ENCODE measurements around the gene LIPC. TPM values are rescaled to one million over a fixed set of nuclear protein-coding genes. Genes with fewer than 3 reads are reported as not detected.

LIPC gene
- total and polyA plus RNA-seq, 2 donors = 2.0 to 2.4 TPM

- no peaks in the 10 kb centered on the region for H3K36me3 ChIP-seq (ENCODE audit: control insufficient read depth in 2 of 2, insufficient read depth in 2 of 2, low read length in 1 of 2)
- WGBS = 93% methylated on average over 15 of the region's 15 CpGs
- H3K27ac ChIP-seq (ENCODE audit: low read depth in 1 of 2, low read length in 1 of 2) = no peak overlapping the region
- peaks cover 25 to 52% of the 10 kb centered on the region in 2 donors for H3K4me1 ChIP-seq (ENCODE audit: control insufficient read depth in 2 of 2, insufficient read depth in 2 of 2, low read length in 2 of 2)
- no peak for DNase-seq (ENCODE audit: low read depth in 6 of 9, low spot score in 9 of 9)
- H3K27me3 ChIP-seq (ENCODE audit: control insufficient read depth in 2 of 2, insufficient read depth in 1 of 2, low read length in 1 of 2) = no peaks in the 10 kb centered on the region
- H3K4me3 ChIP-seq (ENCODE audit: low read length in 2 of 2) = no peak overlapping the region
- H3K9me3 ChIP-seq (ENCODE audit: control insufficient read depth in 2 of 2, insufficient read depth in 1 of 2, low read length in 1 of 2) = peaks cover 0 to 4% of the 10 kb centered on the region in 2 donors
Measured at GRCh38 chr15:58555162-58556027, 123.6 kb downstream of the LIPC start.

GRCh38 chr15:58556028-58556361, 124.2 kb downstream of the LIPC start:
- peaks cover 24 to 47% of the 10 kb centered on the region in 2 donors for H3K4me1 ChIP-seq (ENCODE audit: control insufficient read depth in 2 of 2, insufficient read depth in 2 of 2, low read length in 2 of 2)
- peaks cover 0 to 4% of the 10 kb centered on the region in 2 donors for H3K9me3 ChIP-seq (ENCODE audit: control insufficient read depth in 2 of 2, insufficient read depth in 1 of 2, low read length in 1 of 2)
- H3K4me3 ChIP-seq (ENCODE audit: low read length in 2 of 2) = no peak overlapping the region
- H3K27me3 ChIP-seq (ENCODE audit: control insufficient read depth in 2 of 2, insufficient read depth in 1 of 2, low read length in 1 of 2) = no peaks in the 10 kb centered on the region
- no peak for DNase-seq (ENCODE audit: low read depth in 6 of 9, low spot score in 9 of 9)
- no peaks in the 10 kb centered on the region for H3K36me3 ChIP-seq (ENCODE audit: control insufficient read depth in 2 of 2, insufficient read depth in 2 of 2, low read length in 1 of 2)
- no peak overlapping the region for H3K27ac ChIP-seq (ENCODE audit: low read depth in 1 of 2, low read length in 1 of 2)
- 91% methylated on average over 2 of the region's 2 CpGs for WGBS

- H3K36me3 ChIP-seq (ENCODE audit: control insufficient read depth in 2 of 2, insufficient read depth in 2 of 2, low read length in 1 of 2) = no peaks in the 10 kb centered on the region
- H3K27me3 ChIP-seq (ENCODE audit: control insufficient read depth in 2 of 2, insufficient read depth in 1 of 2, low read length in 1 of 2) = no peaks in the 10 kb centered on the region
- peaks cover 18 to 42% of the 10 kb centered on the region in 2 donors for H3K4me1 ChIP-seq (ENCODE audit: control insufficient read depth in 2 of 2, insufficient read depth in 2 of 2, low read length in 2 of 2)
- 97% methylated on average over 3 of the region's 3 CpGs for WGBS
- peaks cover 0 to 4% of the 10 kb centered on the region in 2 donors for H3K9me3 ChIP-seq (ENCODE audit: control insufficient read depth in 2 of 2, insufficient read depth in 1 of 2, low read length in 1 of 2)
- DNase-seq (ENCODE audit: low read depth in 6 of 9, low spot score in 9 of 9) = no peak
- H3K4me3 ChIP-seq (ENCODE audit: low read length in 2 of 2) = no peak overlapping the region
- no peak overlapping the region for H3K27ac ChIP-seq (ENCODE audit: low read depth in 1 of 2, low read length in 1 of 2)
Measured at GRCh38 chr15:58556541-58556940, 124.8 kb downstream of the LIPC start.

GRCh38 chr15:58558777-58559176, 127.0 kb downstream of the LIPC start:
- Histone ChIP-seq H3K27me3 (ENCODE audit: control insufficient read depth in 2 of 2, insufficient read depth in 1 of 2, low read length in 1 of 2) (no peaks in the 10 kb centered on the region), H3K4me3 (ENCODE audit: low read length in 2 of 2) (no peak overlapping the region), H3K36me3 (ENCODE audit: control insufficient read depth in 2 of 2, insufficient read depth in 2 of 2, low read length in 1 of 2) (no peaks in the 10 kb centered on the region), H3K9me3 (ENCODE audit: control insufficient read depth in 2 of 2, insufficient read depth in 1 of 2, low read length in 1 of 2) (peaks cover 0 to 4% of the 10 kb centered on the region in 2 donors), H3K27ac (ENCODE audit: low read depth in 1 of 2, low read length in 1 of 2) (no peak overlapping the region), H3K4me1 (ENCODE audit: control insufficient read depth in 2 of 2, insufficient read depth in 2 of 2, low read length in 2 of 2) (peaks cover 0 to 24% of the 10 kb centered on the region in 2 donors)
- no peak for DNase-seq (ENCODE audit: low read depth in 6 of 9, low spot score in 9 of 9)
- WGBS = 98% methylated on average over 1 of the region's 1 CpG

GRCh38 chr15:58559904-58560588, 128.3 kb downstream of the LIPC start:
- H3K36me3 ChIP-seq (ENCODE audit: control insufficient read depth in 2 of 2, insufficient read depth in 2 of 2, low read length in 1 of 2) = no peaks in the 10 kb centered on the region
- peaks cover 0 to 17% of the 10 kb centered on the region in 2 donors for H3K4me1 ChIP-seq (ENCODE audit: control insufficient read depth in 2 of 2, insufficient read depth in 2 of 2, low read length in 2 of 2)
- no peak for DNase-seq (ENCODE audit: low read depth in 6 of 9, low spot score in 9 of 9)
- no peaks in the 10 kb centered on the region for H3K27me3 ChIP-seq (ENCODE audit: control insufficient read depth in 2 of 2, insufficient read depth in 1 of 2, low read length in 1 of 2)
- H3K4me3 ChIP-seq (ENCODE audit: low read length in 2 of 2) = no peak overlapping the region
- H3K9me3 ChIP-seq (ENCODE audit: control insufficient read depth in 2 of 2, insufficient read depth in 1 of 2, low read length in 1 of 2) = peaks cover 0 to 4% of the 10 kb centered on the region in 2 donors
- 90% methylated on average over 6 of the region's 6 CpGs for WGBS
- no peak overlapping the region for H3K27ac ChIP-seq (ENCODE audit: low read depth in 1 of 2, low read length in 1 of 2)

GRCh38 chr15:58561321-58561720, 129.5 kb downstream of the LIPC start:
- Histone ChIP-seq H3K4me3 (ENCODE audit: low read length in 2 of 2) (no peak overlapping the region), H3K27me3 (ENCODE audit: control insufficient read depth in 2 of 2, insufficient read depth in 1 of 2, low read length in 1 of 2) (no peaks in the 10 kb centered on the region), H3K27ac (ENCODE audit: low read depth in 1 of 2, low read length in 1 of 2) (no peak overlapping the region), H3K36me3 (ENCODE audit: control insufficient read depth in 2 of 2, insufficient read depth in 2 of 2, low read length in 1 of 2) (no peaks in the 10 kb centered on the region), H3K4me1 (ENCODE audit: control insufficient read depth in 2 of 2, insufficient read depth in 2 of 2, low read length in 2 of 2) (peaks cover 0 to 11% of the 10 kb centered on the region in 2 donors), H3K9me3 (ENCODE audit: control insufficient read depth in 2 of 2, insufficient read depth in 1 of 2, low read length in 1 of 2) (peaks cover 0 to 4% of the 10 kb centered on the region in 2 donors)
- 60% methylated on average over 1 of the region's 1 CpG for WGBS
- DNase-seq (ENCODE audit: low read depth in 6 of 9, low spot score in 9 of 9) = no peak

- 87% methylated on average over 3 of the region's 3 CpGs for WGBS
- H3K27me3 ChIP-seq (ENCODE audit: control insufficient read depth in 2 of 2, insufficient read depth in 1 of 2, low read length in 1 of 2) = no peaks in the 10 kb centered on the region
- no peak overlapping the region for H3K27ac ChIP-seq (ENCODE audit: low read depth in 1 of 2, low read length in 1 of 2)
- H3K36me3 ChIP-seq (ENCODE audit: control insufficient read depth in 2 of 2, insufficient read depth in 2 of 2, low read length in 1 of 2) = no peaks in the 10 kb centered on the region
- H3K9me3 ChIP-seq (ENCODE audit: control insufficient read depth in 2 of 2, insufficient read depth in 1 of 2, low read length in 1 of 2) = peaks cover 0 to 4% of the 10 kb centered on the region in 2 donors
- H3K4me3 ChIP-seq (ENCODE audit: low read length in 2 of 2) = no peak overlapping the region
- DNase-seq (ENCODE audit: low read depth in 6 of 9, low spot score in 9 of 9) = no peak
- peaks cover 0 to 11% of the 10 kb centered on the region in 2 donors for H3K4me1 ChIP-seq (ENCODE audit: control insufficient read depth in 2 of 2, insufficient read depth in 2 of 2, low read length in 2 of 2)
Measured at GRCh38 chr15:58562135-58562534, 130.3 kb downstream of the LIPC start.

GRCh38 chr15:58564981-58565380, 133.2 kb downstream of the LIPC start:
- H3K9me3 ChIP-seq (ENCODE audit: control insufficient read depth in 2 of 2, insufficient read depth in 1 of 2, low read length in 1 of 2) = no peaks in the 10 kb centered on the region
- 78% methylated on average over 6 of the region's 6 CpGs for WGBS
- DNase-seq (ENCODE audit: low read depth in 6 of 9, low spot score in 9 of 9) = no peak
- no peak overlapping the region for H3K4me3 ChIP-seq (ENCODE audit: low read length in 2 of 2)
- H3K27me3 ChIP-seq (ENCODE audit: control insufficient read depth in 2 of 2, insufficient read depth in 1 of 2, low read length in 1 of 2) = no peaks in the 10 kb centered on the region
- peaks cover 0 to 15% of the 10 kb centered on the region in 2 donors for H3K4me1 ChIP-seq (ENCODE audit: control insufficient read depth in 2 of 2, insufficient read depth in 2 of 2, low read length in 2 of 2)
- H3K27ac ChIP-seq (ENCODE audit: low read depth in 1 of 2, low read length in 1 of 2) = no peak overlapping the region
- H3K36me3 ChIP-seq (ENCODE audit: control insufficient read depth in 2 of 2, insufficient read depth in 2 of 2, low read length in 1 of 2) = no peaks in the 10 kb centered on the region

- no peak overlapping the region for H3K4me3 ChIP-seq (ENCODE audit: low read length in 2 of 2)
- WGBS = 72% methylated on average over 4 of the region's 4 CpGs
- no peaks in the 10 kb centered on the region for H3K36me3 ChIP-seq (ENCODE audit: control insufficient read depth in 2 of 2, insufficient read depth in 2 of 2, low read length in 1 of 2)
- no peaks in the 10 kb centered on the region for H3K27me3 ChIP-seq (ENCODE audit: control insufficient read depth in 2 of 2, insufficient read depth in 1 of 2, low read length in 1 of 2)
- H3K4me1 ChIP-seq (ENCODE audit: control insufficient read depth in 2 of 2, insufficient read depth in 2 of 2, low read length in 2 of 2) = peaks cover 0 to 15% of the 10 kb centered on the region in 2 donors
- H3K9me3 ChIP-seq (ENCODE audit: control insufficient read depth in 2 of 2, insufficient read depth in 1 of 2, low read length in 1 of 2) = no peaks in the 10 kb centered on the region
- DNase-seq (ENCODE audit: low read depth in 6 of 9, low spot score in 9 of 9) = no peak
- no peak overlapping the region for H3K27ac ChIP-seq (ENCODE audit: low read depth in 1 of 2, low read length in 1 of 2)
Measured at GRCh38 chr15:58565619-58566018, 133.8 kb downstream of the LIPC start.
